Left renal cortex interstitium (tissue), 4 donors: Measurements from ENCODE around the gene MRM2. TPM values are rescaled to one million over a fixed set of nuclear protein-coding genes. Genes with fewer than 3 reads are reported as not detected.

ENCODE experiments used
- DNase-seq, 4 donors: peaks; one replicate each; pipeline ENCODE4 v3.0.0-alpha.2; 2013; ENCODE audit warnings: low read depth in 4 of 4, low spot score in 2 of 4, missing footprints in 1 of 4
- polyA plus RNA-seq, 4 donors: library from polyadenylated mRNA; unstranded; fragments of 120-200 nt; gene quantifications; one replicate each; pipeline ENCODE4 v1.2.1, GENCODE V29; 2013; ENCODE audit not compliant: insufficient read length in 4 of 4

Gene MRM2
- polyA plus RNA-seq, 4 donors = 34.4 to 40.1 (median 37.4) TPM

GRCh38 chr7:2193575-2194305 is 48.3 kb downstream of the MRM2 start:
- DNase-seq = no peak

- no peak for DNase-seq
These were observed 49.0 kb downstream of the MRM2 start for GRCh38 chr7:2192831-2193534.

- no peak for DNase-seq
These were observed 51.0 kb downstream of the MRM2 start for GRCh38 chr7:2191016-2191415.

GRCh38 chr7:2190531-2190930 is 51.5 kb downstream of the MRM2 start:
- no peak for DNase-seq

GRCh38 chr7:2186166-2186565 is 55.8 kb downstream of the MRM2 start:
- DNase-seq = no peak

- DNase-seq = no peak
These were observed 56.3 kb downstream of the MRM2 start for GRCh38 chr7:2185715-2186114.

Other genes starting within 250 kb of the MRM2 start
- 10 to 100 TPM; 23.4 to 29.0 (median 25.7) TPM for gene MAD1L1, start 9.3 kb downstream of the MRM2 start, polyA plus RNA-seq
- 10 to 100 TPM; 20.1 to 30.2 (median 22.8) TPM for gene NUDT1, start within 50 bp of the MRM2 start, polyA plus RNA-seq
- gene SNX8, start 72.2 kb upstream of the MRM2 start, polyA plus RNA-seq = 10 to 100 TPM; 33.0 to 38.1 (median 35.9) TPM
- gene EIF3B, start 112.6 kb upstream of the MRM2 start, polyA plus RNA-seq = 100 to 1,000 TPM; 136 to 174 (median 148) TPM
- 10 to 100 TPM in 3 of 4 donors, 1 to 10 TPM in 1; 9.5 to 16.7 (median 13.5) TPM for gene CHST12, start 161.4 kb upstream of the MRM2 start, polyA plus RNA-seq
- gene GRIFIN, start 234.2 kb upstream of the MRM2 start, polyA plus RNA-seq = under 1 TPM in 2 of 4 donors, not detected in 2; 0.31 to 0.32 TPM